ENCODE results near the gene POC5.

Gene POC5

DNA sequence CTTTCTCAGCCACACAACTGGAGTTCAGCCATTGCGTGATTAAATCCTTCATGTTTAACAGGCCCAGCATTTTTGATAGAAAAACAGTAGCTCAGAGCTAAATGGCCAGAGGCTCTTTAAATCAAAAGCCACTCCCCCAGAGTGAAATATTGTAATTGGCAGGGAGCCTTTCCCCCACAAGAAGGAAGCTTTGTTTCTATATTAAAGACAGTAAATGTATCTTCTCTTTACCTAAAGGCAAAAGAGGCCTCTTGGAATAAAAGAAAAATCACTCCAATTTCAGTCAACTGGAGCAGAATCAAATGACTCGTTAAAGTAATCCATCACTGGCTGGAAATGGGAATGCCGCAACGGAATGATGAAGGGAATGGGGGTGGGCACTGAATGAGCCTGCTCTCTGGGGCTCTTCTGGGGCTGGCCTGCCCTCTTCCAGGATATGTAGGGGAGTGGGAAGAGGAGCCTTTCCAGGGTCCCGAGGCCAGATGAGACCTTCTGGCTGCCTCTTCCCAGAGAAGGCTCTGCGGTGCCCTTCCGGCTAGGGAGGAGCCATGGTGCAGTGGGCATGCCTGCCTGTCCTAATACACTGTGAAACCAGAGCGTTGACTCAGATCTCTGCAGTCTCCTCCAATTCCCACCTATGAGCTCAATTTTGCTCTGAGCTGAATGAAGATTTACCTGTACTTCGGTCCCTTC, 60.8 kb downstream of the POC5 start:
- DNase-seq = no peak

DNA sequence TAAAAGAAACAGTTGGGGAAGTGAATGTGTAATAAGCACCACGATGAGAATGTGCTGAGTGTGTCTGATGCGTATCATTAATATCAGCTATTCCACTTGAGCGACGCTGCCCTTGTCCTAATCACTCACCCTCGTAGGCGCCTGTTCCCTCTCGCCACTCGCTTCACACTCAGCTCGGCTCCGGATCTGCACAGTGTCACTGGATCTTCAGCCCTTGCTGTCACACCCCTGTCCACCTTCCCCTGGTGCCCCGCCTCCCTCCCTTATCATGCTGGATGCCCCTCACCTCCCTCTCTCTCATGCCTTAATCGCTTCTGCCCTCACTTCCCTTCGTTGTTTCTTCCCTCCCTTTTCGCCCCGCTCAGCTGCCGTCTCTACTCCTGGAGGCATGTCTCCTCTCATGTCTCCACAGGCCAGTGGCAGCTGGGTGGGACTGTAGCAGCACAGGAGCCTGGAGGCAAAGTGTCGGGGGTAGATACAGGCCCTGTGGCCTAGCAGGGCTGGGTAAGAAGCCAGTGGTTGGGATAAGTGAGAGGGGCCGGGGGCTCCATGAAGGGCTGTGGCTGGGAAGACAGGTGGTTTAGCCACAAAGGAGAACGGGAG, 62.4 kb downstream of the POC5 start:
- no peak for DNase-seq

DNA sequence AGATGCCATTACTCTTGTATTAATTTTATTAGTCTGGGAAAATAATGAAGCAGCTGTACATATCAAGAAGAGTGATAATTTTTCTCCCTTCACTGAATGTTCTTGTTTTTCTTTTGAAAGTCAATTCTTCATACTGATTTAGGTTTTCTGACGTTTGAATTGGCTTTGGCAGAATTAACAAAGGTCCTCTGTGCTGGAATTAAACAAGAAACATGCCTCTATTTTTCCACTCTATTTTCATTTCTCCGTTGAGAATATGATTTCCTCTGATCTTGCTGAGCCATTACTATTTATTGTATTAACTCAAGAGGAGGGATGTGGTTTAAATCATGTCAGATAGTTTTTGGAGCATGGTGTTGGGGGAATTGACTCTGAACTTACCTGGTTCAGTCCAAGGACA, 63.7 kb downstream of the POC5 start:
- DNase-seq = no peak

DNA sequence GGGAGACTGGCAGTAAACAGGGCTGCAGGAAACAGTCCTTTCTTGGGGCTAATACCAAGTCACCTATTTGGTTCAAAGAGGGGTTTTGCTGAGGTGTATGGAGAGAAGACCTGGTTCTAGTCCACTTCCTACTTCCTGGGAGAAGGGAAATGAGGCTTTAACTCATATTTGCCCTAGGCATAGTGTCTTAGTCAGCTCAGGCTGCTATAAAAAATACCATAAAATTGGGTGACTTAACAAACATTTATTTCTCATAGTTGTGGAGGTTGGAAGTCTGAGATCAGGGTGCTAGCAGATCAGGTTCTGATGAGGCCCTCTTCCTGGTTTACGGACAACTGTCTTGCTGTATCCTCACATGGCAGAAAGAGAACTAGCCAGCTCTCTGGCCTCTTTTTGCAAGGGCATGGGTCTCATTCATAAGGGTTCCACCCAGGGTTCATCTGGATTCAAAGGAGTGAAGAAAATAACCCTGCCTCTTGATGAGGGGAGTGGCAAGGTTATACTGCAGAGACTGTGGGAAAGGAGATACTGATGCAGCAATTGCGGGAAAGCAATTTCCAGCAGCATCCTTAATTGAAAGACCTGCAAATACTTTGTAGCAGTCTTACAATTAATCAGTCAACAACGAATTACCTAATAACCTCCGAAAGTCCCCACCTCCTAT, 65.5 kb downstream of the POC5 start:
- DNase-seq = no peak

DNA sequence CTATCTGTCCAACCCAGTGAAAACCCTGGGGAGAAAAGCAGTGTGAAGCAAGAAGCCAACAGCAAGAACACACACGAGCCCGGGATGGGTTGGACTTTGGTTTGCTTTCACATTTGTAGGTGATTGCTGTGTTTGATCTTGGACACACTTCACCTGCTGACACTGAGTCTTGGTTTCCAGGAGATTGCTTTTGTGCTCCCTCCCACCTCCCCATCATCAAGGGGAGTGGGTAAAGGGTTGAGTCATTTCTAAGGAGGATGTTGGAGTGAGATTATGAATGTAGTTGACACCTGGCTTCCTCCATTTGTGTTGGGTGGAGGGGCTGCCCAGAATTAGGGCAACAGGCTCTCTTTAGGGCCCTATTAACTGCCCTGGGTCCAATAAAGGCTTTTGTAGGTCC, 68.5 kb downstream of the POC5 start:
- no peak for DNase-seq

DNA sequence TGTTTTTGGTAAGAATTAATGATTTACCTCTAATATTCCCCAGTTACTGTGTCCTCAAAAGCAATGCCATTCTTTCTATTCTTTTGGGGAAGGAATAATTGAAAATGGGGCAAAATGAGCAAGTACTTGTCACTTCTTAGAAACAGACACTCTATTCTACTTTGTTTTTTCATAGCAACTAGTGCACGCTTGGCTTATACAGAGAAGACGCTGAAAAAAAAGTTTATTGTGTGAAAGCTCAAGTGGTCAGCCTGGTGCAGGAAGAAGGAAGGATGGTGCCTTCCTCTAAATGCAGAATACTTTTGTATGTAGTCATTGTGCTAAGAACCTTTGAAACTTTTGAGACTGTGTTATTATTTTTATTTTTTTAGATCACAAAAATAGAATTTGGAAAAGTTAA, 76.4 kb downstream of the POC5 start:
- DNase-seq = no peak

DNA sequence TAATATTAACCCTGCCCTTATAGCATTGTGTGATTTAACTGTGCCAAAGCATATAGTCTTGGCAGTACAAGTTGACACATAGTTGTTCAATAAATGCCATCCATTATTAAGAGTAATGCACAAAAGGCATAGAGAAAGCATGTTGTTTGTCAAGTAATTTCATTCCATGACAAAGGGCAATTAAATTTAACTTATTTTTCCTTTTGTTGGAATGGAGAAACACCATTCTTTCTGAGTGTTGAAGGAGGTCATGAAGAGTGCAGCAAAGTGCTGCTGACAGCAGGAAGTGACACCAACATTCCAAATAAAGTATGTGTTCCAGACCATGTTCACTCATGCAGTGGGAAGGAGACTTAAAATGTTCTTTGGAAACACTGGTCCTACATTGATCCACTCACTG, 76.8 kb downstream of the POC5 start:
- DNase-seq = no peak

DNA sequence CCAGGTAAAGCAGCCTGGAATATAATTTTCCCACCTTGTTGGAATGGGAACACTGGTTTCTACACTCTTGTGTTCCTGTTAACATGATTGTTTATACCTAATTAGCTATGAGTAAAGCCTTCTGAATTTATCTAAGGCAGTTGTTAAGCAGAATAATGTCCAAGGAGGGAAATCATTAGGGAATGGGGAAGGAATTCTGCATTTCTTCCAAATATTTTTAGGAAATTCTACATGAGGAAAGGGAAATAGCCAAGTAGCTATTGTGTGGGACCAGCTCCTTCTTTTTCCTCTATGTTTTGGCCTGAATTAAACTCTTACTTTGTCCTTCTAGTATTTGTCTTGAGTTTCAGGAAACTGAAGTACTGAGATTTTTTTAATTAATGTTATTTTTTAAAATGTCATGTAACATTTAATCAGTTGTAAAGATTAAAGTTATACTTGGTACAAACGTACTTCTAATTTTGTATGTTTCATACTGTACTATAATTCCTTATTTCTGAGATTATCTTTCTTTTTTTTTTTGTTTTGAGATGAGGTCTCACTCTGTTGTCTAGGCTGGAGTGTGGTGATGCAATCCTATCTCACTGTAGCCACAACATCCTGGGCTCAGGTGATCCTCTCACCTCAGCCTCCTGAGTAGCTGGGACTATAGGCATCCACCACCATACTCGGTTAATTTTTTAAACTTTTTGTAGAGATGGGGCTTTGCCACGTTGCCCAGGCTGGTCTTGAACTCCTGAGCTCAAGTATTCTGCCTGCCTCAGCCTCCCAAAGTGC, 77.5 kb downstream of the POC5 start:
- no peak for DNase-seq

DNA sequence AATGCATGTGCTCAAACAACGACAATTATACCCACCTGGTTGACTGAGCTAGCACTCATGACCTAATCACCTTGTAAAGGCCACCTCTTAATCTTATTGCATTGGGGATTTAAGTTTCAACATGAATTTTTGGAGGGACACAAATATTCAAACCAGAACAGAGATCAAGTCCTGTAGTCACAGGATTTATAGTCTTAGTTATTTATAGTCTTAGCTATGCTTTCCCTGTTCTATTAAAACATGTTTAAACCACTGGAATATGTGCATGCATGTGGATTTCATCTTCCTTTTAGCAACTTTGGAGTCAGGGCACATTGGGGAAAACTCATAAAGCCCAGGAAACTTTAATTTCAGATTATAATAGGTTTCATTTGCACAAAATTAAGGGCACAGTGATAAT, 79.3 kb downstream of the POC5 start:
- no peak for DNase-seq

DNA sequence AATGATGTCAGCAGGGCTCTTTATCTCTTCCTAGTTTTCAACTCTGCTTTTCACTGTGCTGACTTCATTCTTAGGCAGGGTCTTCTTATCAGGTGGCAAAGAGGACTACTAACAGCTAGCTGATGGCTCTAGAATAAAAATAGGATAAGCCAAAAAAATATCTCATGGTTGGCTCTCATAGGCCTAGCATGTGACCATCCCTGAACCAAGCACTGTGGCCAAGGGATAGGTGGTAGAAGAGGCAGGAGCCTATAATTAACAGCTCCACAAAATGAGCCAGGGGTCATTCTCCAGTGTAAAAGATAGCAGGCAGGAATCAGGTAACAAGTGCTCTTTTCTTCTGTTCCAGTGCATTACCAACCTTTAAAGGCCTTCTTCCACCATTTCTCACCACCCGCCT, 84.9 kb downstream of the POC5 start:
- no peak for DNase-seq

DNA sequence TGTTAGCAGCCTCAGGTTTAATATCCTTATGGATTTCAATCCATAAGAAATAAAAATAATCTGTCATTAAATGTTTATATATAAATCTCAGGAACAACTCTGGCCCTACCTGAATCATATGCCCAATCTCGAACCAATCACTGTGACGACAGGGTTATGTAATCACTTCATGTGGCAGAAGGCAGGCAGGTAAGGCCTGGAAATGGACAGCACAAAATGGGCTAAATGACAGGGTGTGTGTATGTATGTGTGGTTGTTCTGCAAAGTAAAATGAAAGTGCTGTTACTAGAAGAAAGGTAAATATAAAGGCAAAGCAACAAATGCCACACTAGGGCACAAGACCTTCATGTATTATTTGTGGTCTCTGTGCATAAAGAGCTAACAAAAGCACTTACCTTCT, 86.4 kb downstream of the POC5 start:
- DNase-seq = no peak

DNA sequence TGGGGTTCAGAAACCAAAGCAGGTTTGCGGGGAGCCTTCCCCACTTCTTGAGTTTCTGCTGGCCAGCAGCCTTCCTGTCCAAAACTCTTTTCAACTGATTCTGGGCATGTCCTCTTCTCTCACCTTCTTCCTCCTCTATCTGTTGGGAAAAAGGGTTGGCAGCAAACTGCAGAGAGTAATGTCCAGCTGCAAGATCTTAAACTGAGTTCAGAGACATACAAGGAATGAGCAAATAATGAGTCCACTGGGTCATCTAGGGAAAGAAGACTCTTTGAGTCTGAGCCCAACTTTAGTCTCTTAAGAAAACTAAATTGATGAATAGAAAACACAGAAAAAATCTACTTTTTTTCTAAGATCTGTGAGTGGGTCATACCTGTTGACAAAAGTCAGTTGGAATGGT, 89.4 kb downstream of the POC5 start:
- no peak for DNase-seq

DNA sequence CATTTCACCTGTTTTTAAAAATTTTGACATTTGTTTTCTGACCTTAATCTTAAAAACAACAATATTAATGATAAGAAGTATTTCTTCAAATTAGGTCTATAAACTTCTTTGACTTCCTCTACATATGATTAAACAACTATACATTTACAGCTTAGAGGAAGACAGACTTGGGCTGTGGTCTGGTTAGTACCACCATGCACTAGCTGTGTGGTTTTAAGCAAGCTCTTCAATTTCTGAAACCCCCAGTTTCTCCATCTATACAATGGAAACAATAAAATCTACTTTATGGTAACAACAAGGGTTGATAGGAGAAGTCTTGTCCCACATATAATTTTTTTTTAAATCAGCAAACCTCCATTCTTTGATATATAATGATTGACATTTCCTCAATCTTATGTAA, 90.3 kb downstream of the POC5 start:
- no peak for DNase-seq
